Heart right ventricle (tissue), 16 donors: ENCODE measurements around the gene DIP2C. TPM values are rescaled to one million over a fixed set of nuclear protein-coding genes. Genes with fewer than 3 reads are reported as not detected.

ENCODE experiments used
- ATAC-seq, 8 donors: fragments of 200-7000 bp; cut with Tn5 transposase; one replicate each; pipeline ENCODE4 v1.9.1; 2020; ENCODE audit warnings: mild to moderate bottlenecking in 8 of 8, moderate library complexity in 8 of 8, moderate number of reproducible peaks in 1 of 8
- DNase-seq, 2 donors: peaks; one replicate each; pipeline ENCODE4 v3.0.0-alpha.2; 2020
- H3K27ac ChIP-seq, 10 donors: fragments of 200-600 bp; sonication (generic) in 2 of 10; one replicate each; pipeline versions ENCODE4 v1.5.0 to v1.8.0; 2020 to 2022; ENCODE audit warnings: mild to moderate bottlenecking in 3 of 10
- H3K27me3 ChIP-seq, 7 donors: fragments of 200-600 bp; one replicate each; pipeline ENCODE4 v1.8.0; 2021 to 2022; ENCODE audit warnings: mild to moderate bottlenecking in 2 of 7
- H3K36me3 ChIP-seq, 9 donors: fragments of 200-600 bp; sonication (generic) in 1 of 9; one replicate each; pipeline versions ENCODE4 v1.5.0 to v1.8.0; 2020 to 2022; ENCODE audit warnings: mild to moderate bottlenecking in 2 of 9
- H3K4me1 ChIP-seq, 9 donors: fragments of 200-600 bp; sonication (generic) in 1 of 9; one replicate each; pipeline versions ENCODE4 v1.5.0 to v1.8.0; 2020 to 2022; ENCODE audit warnings: mild to moderate bottlenecking in 4 of 9
- H3K4me3 ChIP-seq, 10 donors: fragments of 200-600 bp; sonication (generic) in 2 of 10; one replicate each; pipeline versions ENCODE4 v1.5.0 to v1.8.0; 2020 to 2022; ENCODE audit warnings: mild to moderate bottlenecking in 7 of 10, moderate library complexity in 2 of 10
- H3K9me3 ChIP-seq, 11 donors: fragments of 200-600 bp in 10 of 11; sonication (generic) in 2 of 11; one replicate each; pipeline versions ENCODE4 v1.5.0 to v1.8.0; 2013 to 2022; ENCODE audit warnings: mild to moderate bottlenecking in 2 of 11, control low read depth in 1 of 11, moderate library complexity in 1 of 11
- WGBS, 2 donors: extraction: QIAGEN DNeasy Blood & Tissue Kit; methylation state at CpG; one replicate each; pipeline ENCODE4 v1.1.7; 2013; ENCODE audit warnings: inconsistent platforms in 1 of 2; 5-methylcytosine and 5-hydroxymethylcytosine counted together
- intact Hi-C, 10 donors: fragments of 100-400 bp; cut with DNase I; formaldehyde crosslinking; loops; one replicate each; pipeline versions ENCODE4 v1.11.1 to v1.14.2; 2022
- polyA plus RNA-seq, 2 donors: library from polyadenylated mRNA; stranded (reverse); fragments of 200-250 nt; gene quantifications; one replicate each; pipeline ENCODE4 v1.2.3, GENCODE V29; 2013
- total RNA-seq, 10 donors: library from RNA; stranded (reverse); fragmentation: NEBNext Ultra II Directional in 3 of 10; extraction: Animal tissue kit (Norgen Biotek cat#: 25700) in 3 of 10; gene quantifications; one replicate each; pipeline versions ENCODE4 v1.2.1 to v1.2.4, GENCODE V29; 2021 to 2023
- TF ChIP-seq, protein P1 (sequence below), 9 donors: fragments of 200-600 bp; sonication (generic) in 2 of 9; IDR thresholded peaks; one replicate each; pipeline versions ENCODE4 v1.5.0 to v1.8.0; 2021 to 2022; ENCODE audit warnings: antibody characterized with exemption in 9 of 9, mild to moderate bottlenecking in 5 of 9, moderate library complexity in 1 of 9
- donor health status: Arrhythmogenic right ventricular cardiomyopathy.
- donor health status: ischemic (EF 13 %, LVEDD 7.1; RV severe dilation, severe dysfunction).
- donor health status: healthy with polysubstance abuse.
- donor health status: DM: no; HTN: yes; CAD: no.
- donor health status: DM: no; HTN: no; CAD: no.
- donor health status: ischemic (EF 25% LVEDD 6.9; RV normal size, moderate dysfunction).
- donor health status: ischemic (EF 25% LVEDD 5.7; RV mildly dilated, moderate dysfunction).
- donor health status: healthy.
- donor health status: DM: yes; HTN: yes; CAD: no.
- donor health status: Ischemic cardiomyopathy.
- donor health status: ischemic (EF 35%, LVEDD 5.7; RV mildly dilated, moderate dysfunction).
- donor health status: nonischemic (EF 11% LVEDD 7.7; RV severe dilation, severe dysfunction).
- donor health status: DM: yes; HTN: yes; CAD: no.
- donor health status: PGD.
- donor health status: ischemic (EF 29% LVEDD 5.4; RV normal size, mild dysfunction).
- donor health status: nonischemic (EF 23%, LVEDD 6.1; RV moderate dilation, normal function).

DIP2C gene
- total and polyA plus RNA-seq, 12 donors, result 7.1 to 48.2 (median 33.7) TPM

DNA sequence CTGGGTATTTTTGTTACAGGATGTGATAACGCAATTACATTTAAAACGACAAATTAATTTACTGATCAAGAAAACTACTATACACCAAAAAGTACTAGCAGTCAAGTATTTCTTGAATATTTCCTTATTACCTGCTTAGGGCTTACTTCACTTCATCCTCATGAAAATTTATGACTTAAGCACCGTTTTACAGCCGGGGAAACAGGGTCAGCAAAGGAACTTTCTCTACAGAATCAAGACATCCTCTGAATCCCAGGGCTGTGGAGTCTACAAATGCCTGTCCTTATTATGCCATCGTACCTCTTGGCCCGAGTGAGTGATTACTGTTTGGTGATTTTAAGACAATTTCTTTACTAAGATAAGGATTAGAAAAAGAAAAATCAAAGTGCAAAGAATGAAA is 305.9 kb downstream of the DIP2C start:
- no peak overlapping the region for H3K27ac ChIP-seq
- peaks cover 0 to 4% (median 0%) of the 10 kb centered on the region in 9 donors for H3K4me1 ChIP-seq
- H3K4me3 ChIP-seq, result no peak overlapping the region
- H3K9me3 ChIP-seq, result no peaks in the 10 kb centered on the region
- intact Hi-C loops, result no loop called here
- 91 to 93% methylated on average over 6 of the region's 6 CpGs for WGBS, 2 donors
- TF ChIP-seq, protein P1, sequence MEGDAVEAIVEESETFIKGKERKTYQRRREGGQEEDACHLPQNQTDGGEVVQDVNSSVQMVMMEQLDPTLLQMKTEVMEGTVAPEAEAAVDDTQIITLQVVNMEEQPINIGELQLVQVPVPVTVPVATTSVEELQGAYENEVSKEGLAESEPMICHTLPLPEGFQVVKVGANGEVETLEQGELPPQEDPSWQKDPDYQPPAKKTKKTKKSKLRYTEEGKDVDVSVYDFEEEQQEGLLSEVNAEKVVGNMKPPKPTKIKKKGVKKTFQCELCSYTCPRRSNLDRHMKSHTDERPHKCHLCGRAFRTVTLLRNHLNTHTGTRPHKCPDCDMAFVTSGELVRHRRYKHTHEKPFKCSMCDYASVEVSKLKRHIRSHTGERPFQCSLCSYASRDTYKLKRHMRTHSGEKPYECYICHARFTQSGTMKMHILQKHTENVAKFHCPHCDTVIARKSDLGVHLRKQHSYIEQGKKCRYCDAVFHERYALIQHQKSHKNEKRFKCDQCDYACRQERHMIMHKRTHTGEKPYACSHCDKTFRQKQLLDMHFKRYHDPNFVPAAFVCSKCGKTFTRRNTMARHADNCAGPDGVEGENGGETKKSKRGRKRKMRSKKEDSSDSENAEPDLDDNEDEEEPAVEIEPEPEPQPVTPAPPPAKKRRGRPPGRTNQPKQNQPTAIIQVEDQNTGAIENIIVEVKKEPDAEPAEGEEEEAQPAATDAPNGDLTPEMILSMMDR (IDR thresholded peaks at IDR 0.05), result no peak
- no peak for DNase-seq
- peaks cover 0 to 90% (median 25%) of the 10 kb centered on the region in 9 donors for H3K36me3 ChIP-seq
- no peak for ATAC-seq
- H3K27me3 ChIP-seq, result no peaks in the 10 kb centered on the region

DNA sequence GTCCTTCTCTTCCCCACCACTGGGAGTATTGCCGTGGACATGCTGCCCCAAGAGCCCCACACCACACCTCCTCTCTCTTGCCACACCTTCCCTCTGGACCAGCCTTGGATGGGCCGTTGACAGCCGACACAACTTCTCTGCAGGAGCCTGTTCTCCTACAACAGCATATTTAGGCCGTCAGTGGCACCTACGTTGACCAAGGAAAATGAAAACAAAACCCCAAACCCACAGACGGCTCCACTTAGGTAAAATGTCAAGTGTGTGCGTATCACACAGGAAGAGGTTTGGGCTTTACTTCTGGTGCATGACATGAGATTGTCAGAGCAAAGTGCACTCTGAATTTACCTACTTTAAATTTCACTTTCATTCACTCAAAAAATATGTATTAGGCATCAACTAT is 307.7 kb downstream of the DIP2C start:
- TF ChIP-seq, protein P1 (IDR thresholded peaks at IDR 0.05), result no peak
- H3K4me1 ChIP-seq, result no peaks in the 10 kb centered on the region
- H3K27me3 ChIP-seq, result no peaks in the 10 kb centered on the region
- 90 to 96% methylated on average over 7 of the region's 7 CpGs for WGBS, 2 donors
- peaks cover 0 to 89% (median 25%) of the 10 kb centered on the region in 9 donors for H3K36me3 ChIP-seq
- H3K27ac ChIP-seq, result no peak overlapping the region
- ATAC-seq, result peak in 1 of 8 donors; percentile 16
- no peaks in the 10 kb centered on the region for H3K9me3 ChIP-seq
- intact Hi-C loops, result no loop called here
- H3K4me3 ChIP-seq, result no peak overlapping the region
- no peak for DNase-seq

DNA sequence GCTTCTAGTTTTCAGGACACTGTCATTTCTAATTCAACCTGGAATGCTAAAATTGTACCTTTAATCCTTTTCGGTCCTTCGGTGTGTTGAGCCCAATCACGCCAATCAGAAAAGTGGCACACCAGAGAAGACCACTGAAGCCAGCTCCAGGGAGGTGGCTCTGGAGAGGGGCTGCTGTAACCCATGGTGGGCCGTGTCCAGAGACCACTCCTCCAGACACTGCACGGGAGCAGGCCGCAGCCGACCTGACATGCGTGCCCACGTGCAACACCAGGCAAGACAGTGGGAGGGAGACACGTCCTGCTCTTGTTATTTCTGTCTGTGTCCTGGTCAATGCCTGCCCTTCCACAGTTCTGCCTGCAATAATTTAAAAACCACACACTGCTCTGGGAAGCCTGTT is 308.1 kb downstream of the DIP2C start:
- DNase-seq (no peak), ATAC-seq (no peak)
- Histone ChIP-seq H3K27ac (no peak overlapping the region), H3K36me3 (peaks cover 0 to 85% (median 25%) of the 10 kb centered on the region in 9 donors), H3K9me3 (no peaks in the 10 kb centered on the region), H3K27me3 (no peaks in the 10 kb centered on the region), H3K4me3 (no peak overlapping the region), H3K4me1 (no peaks in the 10 kb centered on the region)
- TF ChIP-seq, protein P1 (IDR thresholded peaks at IDR 0.05), result no peak
- 96 to 97% methylated on average over 10 of the region's 10 CpGs for WGBS, 2 donors
- intact Hi-C loops, result no loop called here

DNA sequence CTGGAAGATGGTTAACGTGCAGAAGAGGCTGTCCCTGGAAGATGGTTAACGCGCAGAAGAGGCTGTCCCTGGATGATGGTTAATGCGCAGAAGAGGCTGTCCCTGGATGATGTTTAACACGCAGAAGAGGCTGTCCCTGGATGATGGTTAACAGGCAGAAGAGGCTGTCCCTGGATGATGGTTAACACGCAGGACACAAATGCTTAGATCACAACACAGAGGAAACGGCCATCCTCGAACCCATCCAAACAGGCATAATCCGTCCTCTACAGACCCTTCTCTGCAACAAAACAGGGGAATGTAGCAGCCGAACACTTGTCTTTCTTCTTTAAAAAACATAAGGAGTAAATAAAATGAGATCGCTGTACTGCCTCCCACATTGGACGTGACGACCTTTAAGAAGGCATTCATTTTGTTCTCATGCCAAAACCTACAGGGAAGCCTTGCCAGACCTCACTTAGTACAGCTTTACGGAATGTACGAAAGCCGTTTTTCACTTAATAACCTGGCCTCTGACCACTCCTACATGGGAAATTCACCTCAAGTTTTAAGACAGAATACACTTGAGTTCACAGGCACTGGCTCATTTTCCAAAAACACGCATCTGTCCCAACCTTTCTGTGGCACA is 309.0 kb downstream of the DIP2C start:
- no peak for DNase-seq
- intact Hi-C loops, result no loop called here
- Histone ChIP-seq H3K4me3 (no peak overlapping the region), H3K36me3 (peaks cover 0 to 83% (median 25%) of the 10 kb centered on the region in 9 donors), H3K4me1 (no peaks in the 10 kb centered on the region), H3K27me3 (no peaks in the 10 kb centered on the region), H3K27ac (no peak overlapping the region), H3K9me3 (no peaks in the 10 kb centered on the region)
- TF ChIP-seq, protein P1 (IDR thresholded peaks at IDR 0.05), result no peak
- 77 to 79% methylated on average over 17 of the region's 17 CpGs for WGBS, 2 donors
- ATAC-seq, result peak in 4 of 8 donors; percentile 49 to 57 (median 53)
